ENCODE results near the gene PRPSAP2. TPM values are rescaled to one million over a fixed set of nuclear protein-coding genes. Genes with fewer than 3 reads are reported as not detected.

The PRPSAP2 gene
- total RNA-seq, 1 donor from 2014 or later: 36.9 TPM

- DNase-seq (ENCODE audit: low read depth) (no peak), FAIRE-seq (no peak)
- Histone ChIP-seq H3K4me3 (ENCODE audit: low read depth, low read length) (no peak overlapping the region), H3K27me3 (ENCODE audit: control insufficient read depth, insufficient read depth, low read length) (no peaks in the 10 kb centered on the region), H3K36me3 (ENCODE audit: control insufficient read depth, insufficient read depth, low read length) (peaks cover 4% of the 10 kb centered on the region)
- TF ChIP-seq CTCF (IDR thresholded peaks at IDR 0.05; ENCODE audit: insufficient read depth, low read length, severe bottlenecking): no peak
These were observed 47.3 kb downstream of the PRPSAP2 start for GRCh38 chr17:18905226-18905625.

- DNase-seq (ENCODE audit: low read depth) (no peak), FAIRE-seq (no peak)
- Histone ChIP-seq H3K4me3 (ENCODE audit: low read depth, low read length) (no peak overlapping the region), H3K36me3 (ENCODE audit: control insufficient read depth, insufficient read depth, low read length) (peaks cover 8% of the 10 kb centered on the region), H3K27me3 (ENCODE audit: control insufficient read depth, insufficient read depth, low read length) (no peaks in the 10 kb centered on the region)
- no peak for TF ChIP-seq CTCF (IDR thresholded peaks at IDR 0.05; ENCODE audit: insufficient read depth, low read length, severe bottlenecking)
These were observed 52.4 kb downstream of the PRPSAP2 start for GRCh38 chr17:18910326-18910725.

- FAIRE-seq: no peak
- TF ChIP-seq CTCF (IDR thresholded peaks at IDR 0.05; ENCODE audit: insufficient read depth, low read length, severe bottlenecking): no peak
- H3K36me3 ChIP-seq (ENCODE audit: control insufficient read depth, insufficient read depth, low read length): peaks cover 8% of the 10 kb centered on the region
These were observed 53.0 kb downstream of the PRPSAP2 start for GRCh38 chr17:18910881-18911280.

GRCh38 chr17:18916816-18917500 lies 59.0 kb downstream of the PRPSAP2 start:
- Histone ChIP-seq H3K4me3 (ENCODE audit: low read depth, low read length) (no peak overlapping the region), H3K27me3 (ENCODE audit: control insufficient read depth, insufficient read depth, low read length) (no peaks in the 10 kb centered on the region), H3K36me3 (ENCODE audit: control insufficient read depth, insufficient read depth, low read length) (peaks cover 5% of the 10 kb centered on the region)
- FAIRE-seq (no peak), DNase-seq (ENCODE audit: low read depth) (no peak)
- TF ChIP-seq CTCF (IDR thresholded peaks at IDR 0.05; ENCODE audit: insufficient read depth, low read length, severe bottlenecking): no peak

More at GRCh38 chr17:18910881-18911280, 53.0 kb downstream of the PRPSAP2 start:
- Histone ChIP-seq H3K4me3 (ENCODE audit: low read depth, low read length) (no peak overlapping the region), H3K27me3 (ENCODE audit: control insufficient read depth, insufficient read depth, low read length) (no peaks in the 10 kb centered on the region)
- no peak for DNase-seq (ENCODE audit: low read depth)

GRCh38 chr17:18917506-18918032 lies 59.6 kb downstream of the PRPSAP2 start:
- H3K27me3 ChIP-seq (ENCODE audit: control insufficient read depth, insufficient read depth, low read length): no peaks in the 10 kb centered on the region
- TF ChIP-seq CTCF (IDR thresholded peaks at IDR 0.05; ENCODE audit: insufficient read depth, low read length, severe bottlenecking): no peak
- H3K4me3 ChIP-seq (ENCODE audit: low read depth, low read length): no peak overlapping the region
- FAIRE-seq: no peak
- DNase-seq (ENCODE audit: low read depth): no peak
- H3K36me3 ChIP-seq (ENCODE audit: control insufficient read depth, insufficient read depth, low read length): peaks cover 5% of the 10 kb centered on the region

- H3K4me3 ChIP-seq (ENCODE audit: low read depth, low read length): no peak overlapping the region
- no peaks in the 10 kb centered on the region for H3K27me3 ChIP-seq (ENCODE audit: control insufficient read depth, insufficient read depth, low read length)
- no peak for TF ChIP-seq CTCF (IDR thresholded peaks at IDR 0.05; ENCODE audit: insufficient read depth, low read length, severe bottlenecking)
- H3K36me3 ChIP-seq (ENCODE audit: control insufficient read depth, insufficient read depth, low read length): peaks cover 5% of the 10 kb centered on the region
- DNase-seq (ENCODE audit: low read depth) (no peak), FAIRE-seq (no peak)
These were observed 62.0 kb downstream of the PRPSAP2 start for GRCh38 chr17:18919963-18920362.

All from bronchial epithelial cell (primary cell).